Left ventricle myocardium inferior (tissue), 1 donor: ENCODE results near the gene COPA. TPM values are rescaled to one million over a fixed set of nuclear protein-coding genes. Genes with fewer than 3 reads are reported as not detected.

ENCODE experiments used
- DNase-seq: peaks from one replicate; pipeline ENCODE4 v3.0.0-alpha.2; 2020
- H3K27ac ChIP-seq: fragments of 200-600 bp; replicated peaks from 2 replicates; pipeline ENCODE4 v1.8.0; 2021
- H3K27me3 ChIP-seq: fragments of 200-600 bp; 2 replicates; pipeline ENCODE4 v1.8.0; 2021; ENCODE audit warnings: low read depth
- H3K36me3 ChIP-seq: fragments of 200-600 bp; 2 replicates; pipeline ENCODE4 v1.8.0; 2021
- H3K4me1 ChIP-seq: fragments of 200-600 bp; 2 replicates; pipeline ENCODE4 v1.8.0; 2021
- H3K4me3 ChIP-seq: fragments of 200-600 bp; 2 replicates; pipeline ENCODE4 v1.8.0; 2021; ENCODE audit warnings: mild to moderate bottlenecking, moderate library complexity
- H3K9me3 ChIP-seq: fragments of 200-600 bp; replicated peaks from 2 replicates; pipeline ENCODE4 v1.8.0; 2021
- intact Hi-C: fragments of 100-400 bp; cut with micrococcal nuclease; formaldehyde crosslinking; loops from one replicate; pipeline ENCODE4 v1.11.0; 2022
- total RNA-seq: library from RNA; stranded (reverse); fragmentation: NEBNext Ultra II Directional; extraction: Animal tissue kit (Norgen Biotek cat#: 25700); gene quantifications from one replicate; pipeline ENCODE4 v1.2.1, GENCODE V29; 2021
- TF ChIP-seq, protein P1 (sequence below): fragments of 200-600 bp; IDR thresholded peaks from 2 replicates; pipeline ENCODE4 v1.8.0; 2021; ENCODE audit warnings: antibody characterized with exemption, mild to moderate bottlenecking, borderline replicate concordance
- donor health status: DM: no; HTN: yes; CAD: no; lungs with severe emphysema.

COPA gene
- total RNA-seq, 1 donor from 2014 or later: 90.4 TPM

DNA sequence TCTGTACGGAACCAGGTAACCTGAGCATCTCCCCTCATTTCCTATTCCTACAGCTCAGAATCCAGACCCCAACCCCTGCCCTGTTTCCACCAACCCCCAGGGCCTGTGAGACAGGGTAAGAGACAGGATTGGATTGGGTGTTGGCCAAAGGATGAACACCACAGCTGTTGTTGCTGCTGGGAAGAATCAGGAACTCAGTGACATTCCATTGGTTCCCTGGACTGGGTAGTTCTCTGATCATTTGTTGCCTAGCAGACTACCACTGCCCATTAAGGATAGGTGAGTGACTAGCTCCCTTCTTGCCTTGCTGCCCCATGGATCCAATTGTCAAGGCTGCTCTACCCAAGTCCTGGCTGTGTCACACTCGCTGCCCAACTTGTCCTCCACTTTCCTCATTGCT, 10.2 kb upstream of the COPA start:
- H3K9me3 ChIP-seq: no peaks in the 10 kb centered on the region
- H3K27me3 ChIP-seq: no peaks in the 10 kb centered on the region
- peaks cover 100% of the 10 kb centered on the region for H3K36me3 ChIP-seq
- intact Hi-C loops: no loop called here
- peaks cover 14% of the 10 kb centered on the region for H3K4me1 ChIP-seq
- H3K27ac ChIP-seq: no peak overlapping the region
- DNase-seq: no peak
- H3K4me3 ChIP-seq: no peak overlapping the region
- TF ChIP-seq, protein P1, sequence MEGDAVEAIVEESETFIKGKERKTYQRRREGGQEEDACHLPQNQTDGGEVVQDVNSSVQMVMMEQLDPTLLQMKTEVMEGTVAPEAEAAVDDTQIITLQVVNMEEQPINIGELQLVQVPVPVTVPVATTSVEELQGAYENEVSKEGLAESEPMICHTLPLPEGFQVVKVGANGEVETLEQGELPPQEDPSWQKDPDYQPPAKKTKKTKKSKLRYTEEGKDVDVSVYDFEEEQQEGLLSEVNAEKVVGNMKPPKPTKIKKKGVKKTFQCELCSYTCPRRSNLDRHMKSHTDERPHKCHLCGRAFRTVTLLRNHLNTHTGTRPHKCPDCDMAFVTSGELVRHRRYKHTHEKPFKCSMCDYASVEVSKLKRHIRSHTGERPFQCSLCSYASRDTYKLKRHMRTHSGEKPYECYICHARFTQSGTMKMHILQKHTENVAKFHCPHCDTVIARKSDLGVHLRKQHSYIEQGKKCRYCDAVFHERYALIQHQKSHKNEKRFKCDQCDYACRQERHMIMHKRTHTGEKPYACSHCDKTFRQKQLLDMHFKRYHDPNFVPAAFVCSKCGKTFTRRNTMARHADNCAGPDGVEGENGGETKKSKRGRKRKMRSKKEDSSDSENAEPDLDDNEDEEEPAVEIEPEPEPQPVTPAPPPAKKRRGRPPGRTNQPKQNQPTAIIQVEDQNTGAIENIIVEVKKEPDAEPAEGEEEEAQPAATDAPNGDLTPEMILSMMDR: no peak

DNA sequence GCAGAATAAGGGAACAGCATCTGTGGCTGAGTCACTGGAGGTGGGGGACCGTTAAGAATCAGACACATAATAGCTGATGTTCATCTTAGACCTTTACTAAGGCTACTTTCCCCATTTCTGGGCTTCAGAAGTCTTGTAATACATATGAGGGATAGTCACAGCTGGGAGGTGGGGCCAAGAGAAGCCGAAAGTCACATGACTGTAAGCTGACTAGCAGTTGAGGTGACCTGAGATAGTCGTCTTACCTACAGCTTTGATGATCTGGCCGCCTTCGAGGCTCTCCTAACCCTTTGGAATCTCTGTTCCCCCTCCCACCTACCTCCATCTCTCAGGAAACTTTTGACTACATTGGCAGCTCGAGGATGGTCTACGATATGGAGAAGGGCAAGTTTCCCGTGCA, 9.5 kb upstream of the COPA start:
- DNase-seq: no peak
- TF ChIP-seq, protein P1: no peak
- intact Hi-C loops: no loop called here
- Histone ChIP-seq H3K36me3 (peaks cover 100% of the 10 kb centered on the region), H3K4me3 (no peak overlapping the region), H3K27me3 (no peaks in the 10 kb centered on the region), H3K4me1 (peaks cover 14% of the 10 kb centered on the region), H3K9me3 (no peaks in the 10 kb centered on the region), H3K27ac (no peak overlapping the region)

DNA sequence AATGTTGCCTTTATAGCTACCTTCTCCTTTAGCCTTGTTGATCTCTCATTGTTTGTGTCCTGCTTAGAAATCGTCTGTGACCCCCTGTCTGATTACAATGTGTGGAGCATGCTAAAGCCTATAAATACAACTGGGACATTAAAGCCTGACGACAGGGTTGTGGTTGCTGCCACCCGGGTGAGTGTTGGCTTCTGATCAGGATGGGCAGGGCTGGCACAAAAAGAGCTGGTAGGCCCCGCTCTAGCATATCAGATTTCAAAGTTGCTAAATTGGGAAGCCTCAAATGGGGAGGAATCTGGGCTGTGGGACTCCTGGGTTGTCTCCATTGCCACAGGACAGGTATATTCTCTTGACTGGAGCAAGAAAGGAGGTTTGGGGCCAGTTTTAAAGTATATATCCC, 8.6 kb upstream of the COPA start:
- TF ChIP-seq, protein P1: no peak
- Histone ChIP-seq H3K9me3 (no peaks in the 10 kb centered on the region), H3K27ac (peak overlapping the region; percentile 79), H3K4me3 (no peak overlapping the region), H3K27me3 (no peaks in the 10 kb centered on the region), H3K36me3 (peaks cover 100% of the 10 kb centered on the region), H3K4me1 (peaks cover 18% of the 10 kb centered on the region)
- DNase-seq: peak; percentile 37
- intact Hi-C loops: no loop called here

DNA sequence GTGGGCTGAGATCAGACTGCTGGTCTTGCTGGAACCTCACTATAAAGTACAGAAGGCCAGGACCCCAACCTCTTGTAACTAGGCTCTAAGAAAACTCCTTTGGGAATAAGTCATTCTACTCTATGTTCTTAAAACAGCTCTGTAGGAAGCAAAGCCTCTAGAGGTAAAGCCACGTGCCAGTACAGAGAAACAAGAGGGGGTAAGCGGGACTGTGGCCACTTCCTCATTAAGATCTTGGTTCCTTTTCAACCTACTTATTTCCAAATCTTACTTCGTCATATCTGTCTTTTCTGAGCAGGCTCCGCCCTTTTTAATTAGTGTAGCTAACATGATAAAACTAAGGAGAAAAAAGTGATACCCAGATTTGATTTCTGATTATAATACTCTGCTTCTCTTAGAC, 3.9 kb upstream of the COPA start:
- no peaks in the 10 kb centered on the region for H3K9me3 ChIP-seq
- no peak overlapping the region for H3K4me3 ChIP-seq
- H3K4me1 ChIP-seq: peaks cover 48% of the 10 kb centered on the region
- H3K27me3 ChIP-seq: no peaks in the 10 kb centered on the region
- TF ChIP-seq, protein P1: no peak
- intact Hi-C loops: no loop called here
- peaks cover 64% of the 10 kb centered on the region for H3K36me3 ChIP-seq
- no peak for DNase-seq
- H3K27ac ChIP-seq: no peak overlapping the region

DNA sequence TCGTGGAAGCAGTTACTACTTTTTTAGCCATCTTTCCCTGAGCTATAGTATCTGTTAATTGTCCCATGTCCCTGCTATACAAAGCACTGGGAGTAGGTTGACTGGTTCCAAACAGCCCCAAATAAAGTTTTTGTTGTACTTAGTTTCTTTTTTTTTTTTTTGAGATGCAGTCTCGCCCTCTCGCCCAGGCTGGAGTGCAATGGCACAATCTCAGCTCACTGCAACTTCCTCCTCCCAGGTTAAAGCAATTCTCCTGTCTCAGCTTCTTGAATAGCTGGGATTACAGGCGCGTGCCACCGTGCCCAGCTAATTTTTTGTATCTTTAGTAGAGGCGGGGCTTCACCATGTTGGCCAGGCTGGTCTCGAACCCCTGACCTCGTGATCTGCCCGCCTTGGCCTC, 3.4 kb upstream of the COPA start:
- intact Hi-C loops: no loop called here
- peaks cover 50% of the 10 kb centered on the region for H3K4me1 ChIP-seq
- peaks cover 59% of the 10 kb centered on the region for H3K36me3 ChIP-seq
- H3K4me3 ChIP-seq: no peak overlapping the region
- no peak for DNase-seq
- TF ChIP-seq, protein P1: no peak
- H3K27ac ChIP-seq: no peak overlapping the region
- no peaks in the 10 kb centered on the region for H3K27me3 ChIP-seq
- no peaks in the 10 kb centered on the region for H3K9me3 ChIP-seq

DNA sequence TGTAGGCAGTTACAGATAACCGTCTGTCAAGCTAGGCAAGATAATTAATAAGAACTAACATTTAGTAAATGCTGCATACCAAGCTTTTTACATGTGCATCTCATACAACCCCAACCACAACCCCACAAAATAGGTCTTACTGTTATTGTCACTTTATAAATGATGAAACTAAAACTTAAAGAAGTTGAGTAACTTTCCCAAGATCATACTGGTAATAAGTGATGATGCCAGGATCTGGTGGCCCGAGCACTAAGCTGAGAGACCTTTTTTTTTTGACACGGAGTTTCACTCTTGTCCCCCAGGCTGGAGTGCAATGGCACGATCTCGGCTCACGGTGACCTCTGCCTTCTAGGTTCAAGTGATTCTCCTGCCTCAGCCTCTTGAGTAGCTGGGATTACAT, 1.9 kb upstream of the COPA start:
- H3K27ac ChIP-seq: no peak overlapping the region
- H3K4me3 ChIP-seq: no peak overlapping the region
- intact Hi-C loops: no loop called here
- peaks cover 46% of the 10 kb centered on the region for H3K36me3 ChIP-seq
- no peaks in the 10 kb centered on the region for H3K27me3 ChIP-seq
- peaks cover 59% of the 10 kb centered on the region for H3K4me1 ChIP-seq
- DNase-seq: no peak
- no peaks in the 10 kb centered on the region for H3K9me3 ChIP-seq
- TF ChIP-seq, protein P1: no peak
